Tibial nerve (tissue), 4 donors: ENCODE data around the gene SLC7A1. TPM values are rescaled to one million over a fixed set of nuclear protein-coding genes. Genes with fewer than 3 reads are reported as not detected.

Experiments used
- DNase-seq, 2 donors: peaks; one replicate each; pipeline ENCODE4 v3.0.0-alpha.2; 2019; ENCODE audit warnings: low spot score in 2 of 2
- H3K27ac ChIP-seq, 4 donors: fragments of 200-600 bp; sonication (generic) in 3 of 4; one replicate each; pipeline ENCODE4 v1.5.1; 2017 to 2019; ENCODE audit warnings: mild to moderate bottlenecking in 1 of 4
- H3K27me3 ChIP-seq, 2 donors: fragments of 200-600 bp; sonication (generic) in 1 of 2; one replicate each; pipeline versions ENCODE4 v1.5.1 to v1.6.0; 2017 to 2019
- H3K36me3 ChIP-seq, 3 donors: fragments of 200-600 bp; sonication (generic); one replicate each; pipeline ENCODE4 v1.5.1; 2018 to 2019
- H3K4me1 ChIP-seq, 4 donors: fragments of 200-600 bp; sonication (generic) in 3 of 4; one replicate each; pipeline ENCODE4 v1.5.1; 2017 to 2019
- H3K4me3 ChIP-seq, 4 donors: fragments of 200-600 bp; sonication (generic) in 3 of 4; one replicate each; pipeline ENCODE4 v1.5.1; 2017 to 2019; ENCODE audit warnings: mild to moderate bottlenecking in 1 of 4, moderate library complexity in 1 of 4
- H3K9me3 ChIP-seq, 4 donors: fragments of 200-600 bp; sonication (generic) in 3 of 4; one replicate each; pipeline ENCODE4 v1.5.1; 2017 to 2019
- CTCF ChIP-seq, 5 experiments: fragments of 200-600 bp in 3 of 5; fragments of 450-650 bp in 2 of 5; sonication (generic) in 3 of 5; IDR thresholded peaks; one replicate each; pipeline ENCODE4 v1.5.1; 2016 to 2019; ENCODE audit warnings: antibody characterized with exemption in 5 of 5, mild to moderate bottlenecking in 3 of 5, moderate library complexity in 2 of 5
- EP300 ChIP-seq, 2 donors: sonication (generic); formaldehyde crosslinking; IDR thresholded peaks; one replicate each; pipeline ENCODE4 v1.6.1; 2017; ENCODE audit warnings: antibody characterized with exemption in 2 of 2, mild to moderate bottlenecking in 1 of 2
- POLR2A ChIP-seq, 2 donors: fragments of 450-650 bp; IDR thresholded peaks; one replicate each; pipeline ENCODE4 v1.6.1; 2017; ENCODE audit warnings: antibody characterized with exemption in 2 of 2, mild to moderate bottlenecking in 2 of 2, moderate library complexity in 2 of 2
- WGBS, 2 donors: methylation state at CpG; one replicate each; pipeline ENCODE4 v1.1.5; 2018; 5-methylcytosine and 5-hydroxymethylcytosine counted together
- total RNA-seq, 4 donors: library from RNA; depleted of rRNA; stranded (reverse); fragments of >200 nt; gene quantifications; one replicate each; pipeline ENCODE4 v1.1.0, GENCODE V29; 2016

The SLC7A1 gene
- total RNA-seq, 4 donors from 2014 or later = 9.2 to 46.5 (median 24.7) TPM

DNA sequence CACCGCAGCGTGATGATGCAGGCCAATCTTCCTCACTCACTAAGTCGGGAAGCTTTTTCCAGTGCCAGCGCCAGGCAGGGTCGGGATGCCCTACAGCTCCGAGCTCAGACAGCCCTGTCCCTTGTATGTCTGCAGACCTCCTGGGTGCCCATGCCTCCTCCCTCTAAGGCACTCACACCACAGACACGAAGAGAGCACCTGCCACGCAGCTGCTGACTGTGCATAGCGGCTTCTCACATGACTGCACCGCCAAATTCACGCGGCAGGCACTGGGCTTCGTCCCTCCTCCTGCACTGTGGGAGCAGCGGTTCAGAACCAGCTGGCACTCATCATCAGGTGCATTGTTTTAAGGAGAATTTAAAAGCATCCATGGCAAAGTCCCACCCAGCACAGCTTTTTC, 88.1 kb downstream of the SLC7A1 start:
- H3K4me1 ChIP-seq = peaks cover 0 to 25% (median 0%) of the 10 kb centered on the region in 4 donors
- H3K9me3 ChIP-seq = no peaks in the 10 kb centered on the region
- no peak overlapping the region for H3K4me3 ChIP-seq
- TF ChIP-seq POLR2A (IDR thresholded peaks at IDR 0.05) (no peak), EP300 (IDR thresholded peaks at IDR 0.05) (no peak), CTCF (IDR thresholded peaks at IDR 0.05) (no peak)
- H3K27me3 ChIP-seq = peaks cover 0 to 11% of the 10 kb centered on the region in 2 donors
- no peak for DNase-seq
- WGBS, 2 donors = 59 to 67% methylated on average over 9 to 14 of the region's 14 CpGs
- no peak overlapping the region for H3K27ac ChIP-seq
- no peaks in the 10 kb centered on the region for H3K36me3 ChIP-seq

- H3K9me3 ChIP-seq = no peaks in the 10 kb centered on the region
- no peaks in the 10 kb centered on the region for H3K36me3 ChIP-seq
- H3K4me3 ChIP-seq = no peak overlapping the region
- peaks cover 0 to 13% (median 0%) of the 10 kb centered on the region in 4 donors for H3K4me1 ChIP-seq
- no peak for DNase-seq
- no peak overlapping the region for H3K27ac ChIP-seq
- TF ChIP-seq EP300 (IDR thresholded peaks at IDR 0.05) (no peak), CTCF (IDR thresholded peaks at IDR 0.05) (no peak), POLR2A (IDR thresholded peaks at IDR 0.05) (no peak)
- H3K27me3 ChIP-seq = peaks cover 0 to 11% of the 10 kb centered on the region in 2 donors
- WGBS, 2 donors = 81 to 83% methylated on average over 10 of the region's 10 CpGs
Observed at GRCh38 chr13:29505950-29506349, 89.5 kb downstream of the SLC7A1 start.

DNA sequence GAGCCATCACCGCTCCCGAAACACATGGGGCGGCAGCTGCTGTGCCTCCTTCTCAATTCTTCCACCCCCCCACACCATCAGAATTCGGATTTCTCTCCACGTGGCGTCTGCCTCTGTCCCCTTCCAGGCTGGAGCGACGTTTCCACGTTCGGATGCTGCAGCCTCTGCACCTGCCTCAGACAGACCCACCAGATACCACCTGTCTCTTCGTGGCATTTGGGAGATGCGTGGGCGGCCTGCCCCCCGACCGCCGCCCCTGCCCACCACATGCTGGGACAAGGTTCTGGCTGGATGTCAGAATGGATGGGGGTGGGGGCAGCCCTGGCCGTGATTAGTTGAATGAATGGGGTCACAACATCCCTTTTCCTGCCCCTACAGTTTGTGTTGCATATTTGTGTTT, 90.0 kb downstream of the SLC7A1 start:
- H3K4me1 ChIP-seq = peaks cover 0 to 13% (median 0%) of the 10 kb centered on the region in 4 donors
- TF ChIP-seq CTCF (IDR thresholded peaks at IDR 0.05) (no peak), EP300 (IDR thresholded peaks at IDR 0.05) (no peak), POLR2A (IDR thresholded peaks at IDR 0.05) (no peak)

DNA sequence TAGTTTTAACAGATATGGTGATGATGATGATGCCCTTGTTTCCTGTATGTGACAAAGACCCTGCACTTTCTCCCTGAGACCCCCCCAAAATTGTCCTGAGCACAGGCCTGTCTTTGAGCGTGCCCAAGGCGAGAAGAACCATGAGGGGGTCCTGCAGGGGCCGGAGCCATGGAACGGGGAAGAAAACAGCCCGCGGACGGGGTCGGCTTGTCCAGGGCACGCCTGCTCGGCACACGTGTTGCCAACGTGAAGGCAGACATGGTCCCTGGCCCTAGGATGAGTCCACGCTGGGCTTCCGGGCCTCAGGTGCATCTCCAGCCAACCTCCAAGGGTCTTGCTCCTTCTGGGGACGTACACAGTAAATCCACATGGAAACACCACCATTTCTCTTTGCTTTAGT, 90.8 kb downstream of the SLC7A1 start:
- H3K4me1 ChIP-seq = peaks cover 0 to 13% (median 0%) of the 10 kb centered on the region in 4 donors
- no peak for TF ChIP-seq POLR2A (IDR thresholded peaks at IDR 0.05)
- TF ChIP-seq EP300 (IDR thresholded peaks at IDR 0.05) = no peak
- no peak for TF ChIP-seq CTCF (IDR thresholded peaks at IDR 0.05)
- H3K4me3 ChIP-seq = no peak overlapping the region
- H3K9me3 ChIP-seq = no peaks in the 10 kb centered on the region
- no peak overlapping the region for H3K27ac ChIP-seq
- no peak for DNase-seq
- no peaks in the 10 kb centered on the region for H3K36me3 ChIP-seq
- peaks cover 0 to 11% of the 10 kb centered on the region in 2 donors for H3K27me3 ChIP-seq
- WGBS, 2 donors = 92 to 95% methylated on average over 15 of the region's 15 CpGs

More for the DNA sequence above, 90.0 kb downstream of the SLC7A1 start:
- Histone ChIP-seq H3K4me3 (no peak overlapping the region), H3K9me3 (no peaks in the 10 kb centered on the region), H3K27ac (no peak overlapping the region), H3K27me3 (peaks cover 0 to 11% of the 10 kb centered on the region in 2 donors), H3K36me3 (no peaks in the 10 kb centered on the region)
- DNase-seq = no peak
- WGBS, 2 donors = 78 to 80% methylated on average over 17 of the region's 17 CpGs

- Histone ChIP-seq H3K9me3 (no peaks in the 10 kb centered on the region), H3K27ac (no peak overlapping the region), H3K4me3 (peak overlapping the region in 1 of 4 donors; percentile 23), H3K27me3 (peaks cover 0 to 11% of the 10 kb centered on the region in 2 donors), H3K36me3 (no peaks in the 10 kb centered on the region), H3K4me1 (peaks cover 0 to 6% (median 0%) of the 10 kb centered on the region in 4 donors)
- no peak for DNase-seq
- TF ChIP-seq POLR2A (IDR thresholded peaks at IDR 0.05) = no peak
- no peak for TF ChIP-seq EP300 (IDR thresholded peaks at IDR 0.05)
- TF ChIP-seq CTCF (IDR thresholded peaks at IDR 0.05) = no peak
- WGBS, 2 donors = 41 to 45% methylated on average over 32 of the region's 32 CpGs
Observed at GRCh38 chr13:29503041-29503837, 92.2 kb downstream of the SLC7A1 start.
